GM12872 (cell line): Measurements from ENCODE around the gene TSC22D4.

Experiments used
- CTCF ChIP-seq: IDR thresholded peaks from 3 replicates; pipeline ENCODE4 v1.5.1; 2011; ENCODE audit warnings: low read depth, mild to moderate bottlenecking, low read length, moderate library complexity; ENCODE audit not compliant: insufficient read depth

TSC22D4 gene

GRCh38 chr7:100465702-100466311 lies 13.2 kb downstream of the TSC22D4 start:
- TF ChIP-seq CTCF = 0 out of 3 replicates have a peak, but pooled peaks have one; percentile 17

- no peak for TF ChIP-seq CTCF
Measured at GRCh38 chr7:100465299-100465698, 13.7 kb downstream of the TSC22D4 start.

- no peak for TF ChIP-seq CTCF
Measured at GRCh38 chr7:100464791-100465190, 14.2 kb downstream of the TSC22D4 start.

GRCh38 chr7:100464210-100464660 lies 14.8 kb downstream of the TSC22D4 start, which contains the start of gene SPACDR:
Gene SPACDR, minus strand, starts transcription at chr7:100464260. Its CDS starts 235 bp downstream, at chr7:100464025.
- TF ChIP-seq CTCF = no peak

GRCh38 chr7:100457033-100457432 lies 22.0 kb downstream of the TSC22D4 start:
- no peak for TF ChIP-seq CTCF

- 0 out of 3 replicates have a peak, but pooled peaks have one; percentile 20 for TF ChIP-seq CTCF
Measured at GRCh38 chr7:100456562-100456961, 22.5 kb downstream of the TSC22D4 start.

GRCh38 chr7:100455206-100455605 lies 23.8 kb downstream of the TSC22D4 start:
- TF ChIP-seq CTCF = no peak
